Breast epithelium (tissue), 4 donors: Measurements from ENCODE around the gene TRIM33. TPM values are rescaled to one million over a fixed set of nuclear protein-coding genes. Genes with fewer than 3 reads are reported as not detected.

Source experiments
- DNase-seq, 2 donors: peaks; one replicate each; pipeline ENCODE4 v3.0.0-alpha.2; 2019; ENCODE audit warnings: low spot score in 2 of 2
- H3K27ac ChIP-seq, 2 donors: fragments of 200-600 bp; sonication (generic) in 1 of 2; one replicate each; pipeline ENCODE4 v1.5.1; 2016 to 2019; ENCODE audit warnings: mild to moderate bottlenecking in 1 of 2
- H3K27me3 ChIP-seq, 2 donors: fragments of 200-600 bp; sonication (generic) in 1 of 2; one replicate each; pipeline versions ENCODE4 v1.5.1 to v1.6.0; 2017 to 2019; ENCODE audit warnings: control low read depth in 1 of 2, mild to moderate bottlenecking in 1 of 2
- H3K36me3 ChIP-seq: fragments of 200-600 bp; one replicate; pipeline ENCODE4 v1.5.1; 2019
- H3K4me1 ChIP-seq, 2 donors: fragments of 200-600 bp; sonication (generic); one replicate each; pipeline ENCODE4 v1.5.1; 2016 to 2019; ENCODE audit warnings: control low read depth in 1 of 2
- H3K4me3 ChIP-seq, 3 donors: fragments of 200-600 bp; sonication (generic); 1 replicate in 2 of 3; 2 replicates in 1 of 3; pipeline ENCODE4 v1.5.1; 2016 to 2019; ENCODE audit warnings: mild to moderate bottlenecking in 3 of 3, moderate library complexity in 2 of 3
- H3K9me3 ChIP-seq, 2 donors: fragments of 200-600 bp; sonication (generic) in 1 of 2; one replicate each; pipeline ENCODE4 v1.5.1; 2016 to 2019; ENCODE audit warnings: control low read depth in 1 of 2
- POLR2A ChIP-seq: fragments of 450-650 bp; IDR thresholded peaks from one replicate; pipeline ENCODE4 v1.6.1; 2016; ENCODE audit warnings: antibody characterized with exemption, mild to moderate bottlenecking, moderate library complexity
- POLR2AphosphoS5 ChIP-seq, 3 donors: sonication (generic); formaldehyde crosslinking; IDR thresholded peaks; one replicate each; pipeline ENCODE4 v1.6.1; 2017; ENCODE audit warnings: antibody characterized with exemption in 3 of 3
- intact Hi-C: fragments of 100-400 bp; cut with DNase I; formaldehyde crosslinking; loops from one replicate; pipeline ENCODE4 v1.15.1; 2023; ENCODE audit warnings: low total_unique reads
- total RNA-seq, 3 donors: library from RNA; depleted of rRNA; stranded (reverse); fragments of >200 nt; gene quantifications; one replicate each; pipeline ENCODE4 v1.1.0, GENCODE V29; 2016
- TF ChIP-seq, protein P1 (sequence below), 3 donors: fragments of 450-650 bp; IDR thresholded peaks; one replicate each; pipeline ENCODE4 v1.5.1; 2016 to 2017; ENCODE audit warnings: antibody characterized with exemption in 3 of 3, mild to moderate bottlenecking in 3 of 3, moderate library complexity in 3 of 3

The TRIM33 gene
- total RNA-seq, 3 donors from 2014 or later, result 40.8 to 80.9 (median 56.4) TPM

DNA sequence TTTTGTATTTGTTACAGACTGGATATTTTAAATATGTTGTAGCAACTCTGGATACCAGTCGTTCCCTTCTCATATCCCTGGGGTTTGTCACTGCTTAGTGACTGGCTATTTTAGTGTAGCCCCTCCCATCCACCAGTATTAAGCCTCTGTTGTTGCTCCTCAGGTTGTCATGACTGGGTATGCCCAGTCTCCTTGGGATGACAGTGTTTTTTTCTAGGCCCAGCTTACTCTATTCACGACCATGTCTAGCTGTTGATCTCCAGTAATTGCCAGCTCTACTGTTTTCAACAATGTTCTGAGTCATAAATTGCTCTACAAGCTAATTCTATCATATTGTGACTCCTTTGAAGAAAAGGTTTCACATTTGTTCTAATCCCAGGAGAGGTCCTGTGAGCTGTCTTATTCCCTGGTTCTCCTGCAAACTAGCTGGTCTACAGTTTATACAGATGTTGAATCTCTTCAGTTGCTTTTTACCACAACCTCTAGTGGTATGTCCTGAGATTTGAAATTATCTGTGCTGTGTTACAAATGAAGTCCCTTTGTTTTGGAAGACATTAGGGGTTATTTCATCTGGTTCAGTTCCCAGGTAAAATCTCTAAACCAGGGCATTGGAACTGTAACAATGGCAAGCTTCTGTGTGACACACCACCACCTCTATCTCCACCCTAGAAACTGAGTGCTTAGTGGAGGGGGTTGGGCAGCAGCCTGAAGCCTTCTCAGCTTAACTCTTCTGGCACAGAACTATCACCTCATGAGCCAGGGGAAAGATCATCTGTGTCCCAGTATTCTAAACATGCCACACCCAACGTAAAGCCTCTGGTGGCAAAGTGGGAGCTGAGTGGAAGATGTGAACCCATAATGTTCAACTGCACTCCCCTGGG lies 124.6 kb downstream of the TRIM33 start:
- no peaks in the 10 kb centered on the region for H3K36me3 ChIP-seq
- H3K9me3 ChIP-seq, result peaks cover 7 to 44% of the 10 kb centered on the region in 2 donors
- H3K27ac ChIP-seq, result no peak overlapping the region
- intact Hi-C loops, result no loop called here
- H3K4me1 ChIP-seq, result no peaks in the 10 kb centered on the region
- no peaks in the 10 kb centered on the region for H3K27me3 ChIP-seq
- no peak for TF ChIP-seq POLR2A
- no peak for TF ChIP-seq POLR2AphosphoS5 (IDR thresholded peaks at IDR 0.05)
- TF ChIP-seq, protein P1, sequence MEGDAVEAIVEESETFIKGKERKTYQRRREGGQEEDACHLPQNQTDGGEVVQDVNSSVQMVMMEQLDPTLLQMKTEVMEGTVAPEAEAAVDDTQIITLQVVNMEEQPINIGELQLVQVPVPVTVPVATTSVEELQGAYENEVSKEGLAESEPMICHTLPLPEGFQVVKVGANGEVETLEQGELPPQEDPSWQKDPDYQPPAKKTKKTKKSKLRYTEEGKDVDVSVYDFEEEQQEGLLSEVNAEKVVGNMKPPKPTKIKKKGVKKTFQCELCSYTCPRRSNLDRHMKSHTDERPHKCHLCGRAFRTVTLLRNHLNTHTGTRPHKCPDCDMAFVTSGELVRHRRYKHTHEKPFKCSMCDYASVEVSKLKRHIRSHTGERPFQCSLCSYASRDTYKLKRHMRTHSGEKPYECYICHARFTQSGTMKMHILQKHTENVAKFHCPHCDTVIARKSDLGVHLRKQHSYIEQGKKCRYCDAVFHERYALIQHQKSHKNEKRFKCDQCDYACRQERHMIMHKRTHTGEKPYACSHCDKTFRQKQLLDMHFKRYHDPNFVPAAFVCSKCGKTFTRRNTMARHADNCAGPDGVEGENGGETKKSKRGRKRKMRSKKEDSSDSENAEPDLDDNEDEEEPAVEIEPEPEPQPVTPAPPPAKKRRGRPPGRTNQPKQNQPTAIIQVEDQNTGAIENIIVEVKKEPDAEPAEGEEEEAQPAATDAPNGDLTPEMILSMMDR (IDR thresholded peaks at IDR 0.05), result no peak
- H3K4me3 ChIP-seq, result no peak overlapping the region
- no peak for DNase-seq

DNA sequence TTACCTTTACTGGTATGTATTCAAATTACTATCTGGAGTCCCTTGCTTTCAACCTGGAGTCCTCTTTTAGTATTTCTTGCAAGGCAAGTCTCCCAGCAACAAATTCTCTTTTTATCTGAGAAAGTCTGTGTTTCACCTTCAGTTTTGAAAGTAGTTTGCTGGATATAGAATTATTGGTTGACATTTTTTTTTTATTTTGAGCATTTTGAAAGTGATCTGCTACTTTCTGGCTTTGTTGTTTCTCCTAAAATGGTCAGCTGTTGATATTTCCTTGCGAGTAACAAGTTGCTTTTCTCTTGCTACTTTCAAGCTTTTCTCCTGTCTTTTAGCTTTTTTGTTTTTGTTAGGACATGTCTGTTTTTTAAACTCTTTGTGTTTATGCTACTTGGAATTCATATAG lies 126.1 kb downstream of the TRIM33 start:
- no peaks in the 10 kb centered on the region for H3K4me1 ChIP-seq
- H3K36me3 ChIP-seq, result no peaks in the 10 kb centered on the region
- H3K4me3 ChIP-seq, result no peak overlapping the region
- no peaks in the 10 kb centered on the region for H3K27me3 ChIP-seq
- intact Hi-C loops, result no loop called here
- no peak overlapping the region for H3K27ac ChIP-seq
- DNase-seq, result no peak
- H3K9me3 ChIP-seq, result peaks cover 7 to 44% of the 10 kb centered on the region in 2 donors
- TF ChIP-seq POLR2A, result no peak
- TF ChIP-seq, protein P1 (IDR thresholded peaks at IDR 0.05), result no peak
- TF ChIP-seq POLR2AphosphoS5 (IDR thresholded peaks at IDR 0.05), result no peak

DNA sequence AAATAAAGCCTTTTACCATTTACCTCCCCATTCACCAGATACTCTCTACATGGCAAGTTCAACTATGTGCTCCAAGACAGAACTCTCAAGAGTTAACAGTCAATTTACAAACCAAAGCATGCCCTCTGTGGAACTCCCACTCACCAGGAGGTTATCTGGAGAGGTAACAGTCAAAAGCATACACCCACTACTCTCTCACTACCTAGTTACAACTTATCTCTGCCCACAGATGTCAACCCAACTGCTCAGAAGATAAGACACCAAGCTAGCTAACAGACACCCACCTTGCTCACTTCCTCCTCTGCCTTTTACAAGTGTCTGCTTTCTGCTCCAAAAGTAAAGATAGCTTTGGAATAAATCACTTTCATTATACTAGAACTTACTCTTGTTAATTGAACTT lies 131.0 kb downstream of the TRIM33 start:
- intact Hi-C loops, result no loop called here
- Histone ChIP-seq H3K36me3 (no peaks in the 10 kb centered on the region), H3K4me1 (no peaks in the 10 kb centered on the region), H3K9me3 (peaks cover 18 to 57% of the 10 kb centered on the region in 2 donors), H3K4me3 (no peak overlapping the region), H3K27me3 (no peaks in the 10 kb centered on the region), H3K27ac (no peak overlapping the region)
- TF ChIP-seq, protein P1 (IDR thresholded peaks at IDR 0.05), result no peak
- TF ChIP-seq POLR2AphosphoS5 (IDR thresholded peaks at IDR 0.05), result no peak
- no peak for TF ChIP-seq POLR2A
- DNase-seq, result no peak

DNA sequence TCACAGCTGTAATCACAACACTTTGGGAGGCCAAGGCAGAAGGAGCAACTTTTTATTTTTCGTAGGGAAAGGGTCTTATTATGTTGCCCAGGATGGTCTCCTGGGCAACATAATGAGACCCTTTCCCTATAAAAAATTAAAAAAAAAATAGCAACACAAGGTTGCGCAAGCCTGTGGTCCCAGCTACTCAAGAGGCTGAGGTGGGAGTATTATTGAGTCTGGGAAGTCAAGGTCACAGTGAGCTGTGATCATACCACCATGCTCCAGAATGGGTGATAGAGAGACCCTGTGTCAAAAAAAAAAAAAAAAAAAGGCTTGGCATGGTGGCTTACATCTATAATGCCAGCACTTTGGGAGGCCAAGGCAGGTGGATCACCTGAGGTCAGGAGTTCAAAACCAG lies 131.6 kb downstream of the TRIM33 start:
- H3K4me1 ChIP-seq, result no peaks in the 10 kb centered on the region
- H3K27ac ChIP-seq, result no peak overlapping the region
- H3K27me3 ChIP-seq, result no peaks in the 10 kb centered on the region
- peaks cover 18 to 57% of the 10 kb centered on the region in 2 donors for H3K9me3 ChIP-seq
- H3K4me3 ChIP-seq, result no peak overlapping the region
- TF ChIP-seq POLR2AphosphoS5 (IDR thresholded peaks at IDR 0.05), result no peak
- TF ChIP-seq, protein P1 (IDR thresholded peaks at IDR 0.05), result no peak
- TF ChIP-seq POLR2A, result no peak
- intact Hi-C loops, result no loop called here
- DNase-seq, result no peak
- no peaks in the 10 kb centered on the region for H3K36me3 ChIP-seq

DNA sequence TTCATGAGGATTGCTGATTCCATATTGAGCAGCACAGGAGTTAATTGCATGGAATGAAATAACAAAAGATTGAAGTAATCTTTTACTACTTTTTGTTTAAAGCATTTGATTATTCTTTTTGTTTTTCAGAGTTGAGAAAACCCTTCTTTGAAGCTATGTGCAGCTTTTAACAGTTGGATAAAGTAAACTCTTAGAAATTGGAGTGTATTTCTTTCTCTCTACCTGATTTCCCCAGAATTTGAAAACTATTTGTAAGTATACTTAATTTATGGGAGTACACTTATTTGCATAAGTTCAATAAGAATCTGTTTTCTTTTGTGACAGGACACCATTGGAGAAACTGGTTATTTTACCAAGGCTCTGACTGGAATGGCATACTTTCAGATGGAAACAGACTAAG lies 133.6 kb downstream of the TRIM33 start:
- no peaks in the 10 kb centered on the region for H3K36me3 ChIP-seq
- intact Hi-C loops, result no loop called here
- H3K27me3 ChIP-seq, result no peaks in the 10 kb centered on the region
- no peak for DNase-seq
- no peak overlapping the region for H3K4me3 ChIP-seq
- H3K4me1 ChIP-seq, result no peaks in the 10 kb centered on the region
- H3K9me3 ChIP-seq, result peaks cover 11 to 52% of the 10 kb centered on the region in 2 donors
- H3K27ac ChIP-seq, result no peak overlapping the region
- TF ChIP-seq, protein P1 (IDR thresholded peaks at IDR 0.05), result no peak
- no peak for TF ChIP-seq POLR2A
- no peak for TF ChIP-seq POLR2AphosphoS5 (IDR thresholded peaks at IDR 0.05)
